Small intestine (tissue), 7 donors: Measurements from ENCODE around the gene CXCL3. TPM values are rescaled to one million over a fixed set of nuclear protein-coding genes. Genes with fewer than 3 reads are reported as not detected.

Experiments used
- DNase-seq, 2 donors: peaks; one replicate each; pipeline versions ENCODE4 v3.0.0 to v3.0.0-alpha.2; 2013
- FAIRE-seq: peaks from 2 replicates; lab custom pipeline; 2012; peaks lifted over from hg19 to GRCh38; lab: Jason Lieb, UNC
- H3K27ac ChIP-seq, 3 donors: one replicate each; pipeline ENCODE4 v1.5.1; 2013; ENCODE audit warnings: low read length in 2 of 3, mild to moderate bottlenecking in 2 of 3, control low read depth in 1 of 3, inconsistent platforms in 1 of 3, low read depth in 1 of 3, moderate library complexity in 1 of 3
- H3K27me3 ChIP-seq, 3 donors: one replicate each; pipeline ENCODE4 v1.6.1; 2013; ENCODE audit warnings: low read length in 3 of 3, inconsistent platforms in 1 of 3; ENCODE audit not compliant: control insufficient read depth in 3 of 3, insufficient read depth in 3 of 3
- H3K36me3 ChIP-seq, 3 donors: one replicate each; pipeline ENCODE4 v1.6.1; 2013; ENCODE audit warnings: low read length in 3 of 3, inconsistent platforms in 1 of 3, low read depth in 1 of 3, mild to moderate bottlenecking in 1 of 3, moderate library complexity in 1 of 3; ENCODE audit not compliant: control insufficient read depth in 3 of 3, insufficient read depth in 2 of 3
- H3K4me1 ChIP-seq, 3 donors: one replicate each; pipeline ENCODE4 v1.6.1; 2013; ENCODE audit warnings: low read length in 2 of 3, inconsistent platforms in 1 of 3, low read depth in 1 of 3, mild to moderate bottlenecking in 1 of 3, moderate library complexity in 1 of 3; ENCODE audit not compliant: control insufficient read depth in 3 of 3, insufficient read depth in 2 of 3
- H3K4me3 ChIP-seq, 3 donors: one replicate each; pipeline ENCODE4 v1.5.1; 2013; ENCODE audit warnings: low read length in 3 of 3, control low read depth in 1 of 3, inconsistent platforms in 1 of 3, low read depth in 1 of 3, mild to moderate bottlenecking in 1 of 3, moderate library complexity in 1 of 3
- H3K9me3 ChIP-seq, 2 donors: one replicate each; pipeline ENCODE4 v1.6.1; 2013; ENCODE audit warnings: low read depth in 1 of 2, low read length in 1 of 2; ENCODE audit not compliant: control insufficient read depth in 2 of 2, insufficient read depth in 1 of 2
- WGBS, 3 donors: extraction: QIAGEN DNeasy Blood & Tissue Kit; methylation state at CpG; one replicate each; pipeline ENCODE4 v1.1.7; 2013; 5-methylcytosine and 5-hydroxymethylcytosine counted together
- polyA plus RNA-seq, 4 donors: library from polyadenylated mRNA; stranded (reverse) in 3 of 4; unstranded in 1 of 4; fragments of 200-250 nt in 3 of 4; fragments of 120-200 nt in 1 of 4; gene quantifications; one replicate each; pipeline versions ENCODE4 v1.2.1 to v1.2.3, GENCODE V29; 2013
- donor health status: healthy with polysubstance abuse.
- donor health status: control.
- donor health status: control.
- donor health status: Bipolar disorder and iron deficiency.
- donor health status: healthy.

CXCL3 gene
- polyA plus RNA-seq, 4 donors: 0.89 to 5.6 (median 4.9) TPM; not detected in 1

- Histone ChIP-seq H3K9me3 (no peaks in the 10 kb centered on the region), H3K27me3 (peaks cover 0 to 2% (median 0%) of the 10 kb centered on the region in 3 donors), H3K4me1 (no peaks in the 10 kb centered on the region), H3K36me3 (no peaks in the 10 kb centered on the region), H3K27ac (no peak overlapping the region), H3K4me3 (no peak overlapping the region)
- WGBS, 3 donors: 71 to 78% (median 77%) methylated on average over 3 of the region's 3 CpGs
- FAIRE-seq (no peak), DNase-seq (no peak)
These were observed 49.5 kb downstream of the CXCL3 start for GRCh38 chr4:73989031-73989430.

DNA sequence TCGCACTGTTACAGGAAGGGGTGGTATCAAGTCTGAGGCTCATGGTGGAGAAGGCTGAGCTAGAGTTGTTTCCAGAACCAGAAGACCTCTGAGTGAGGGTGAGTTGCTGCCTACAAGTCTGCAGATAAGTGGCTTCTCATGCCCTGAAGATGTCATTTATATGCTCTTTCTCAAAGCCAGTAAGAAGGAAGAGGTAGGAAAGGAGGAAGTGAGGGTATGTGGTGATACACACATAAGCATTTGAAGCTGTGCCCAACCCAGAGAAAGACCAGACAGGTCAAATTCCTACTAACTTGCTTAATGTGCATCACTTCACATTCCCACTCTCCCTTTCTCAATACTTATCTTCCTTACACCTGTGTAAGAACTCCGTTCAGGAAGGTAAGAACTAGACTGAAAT is 50.4 kb downstream of the CXCL3 start, which contains the start of gene PPBP:
PPBP (minus strand) TSS at position 130 of the 400 bp plus-strand sequence; CDS start at position 43, 87 bp downstream.
- H3K4me3 ChIP-seq: no peak within 1 kb of the TSS
- no peaks in the 10 kb centered on the region for H3K36me3 ChIP-seq
- no peak for FAIRE-seq
- peaks cover 0 to 2% (median 0%) of the 10 kb centered on the region in 3 donors for H3K27me3 ChIP-seq
- H3K4me1 ChIP-seq: no peaks in the 10 kb centered on the region
- no peak for DNase-seq
- no peak within 1 kb of the TSS for H3K27ac ChIP-seq
- WGBS, 3 donors: 81 to 84% (median 82%) methylated on average over 2 of the region's 2 CpGs
- no peaks in the 10 kb centered on the region for H3K9me3 ChIP-seq

Other genes starting within 250 kb of the CXCL3 start
- 1 to 10 TPM in 2 of 4 donors, under 1 TPM in 1, not detected in 1; 0.49 to 5.9 (median 1.6) TPM for gene CXCL6, start 202.0 kb downstream of the CXCL3 start, polyA plus RNA-seq
- gene PF4V1, start 185.4 kb downstream of the CXCL3 start, polyA plus RNA-seq: under 1 TPM in 1 of 4 donors, not detected in 3; 0.32 TPM
- 10 to 100 TPM in 2 of 4 donors, 1 to 10 TPM in 2; 2.9 to 13.8 (median 10.1) TPM for gene CXCL1, start 169.3 kb downstream of the CXCL3 start, polyA plus RNA-seq
- gene PF4, start 56.7 kb downstream of the CXCL3 start, polyA plus RNA-seq: under 1 TPM in 2 of 4 donors, not detected in 2; 0.68 to 0.73 TPM
- gene PPBP, start 50.5 kb downstream of the CXCL3 start, polyA plus RNA-seq: 1 to 10 TPM in 1 of 4 donors, not detected in 3; 1.5 TPM
- 1 to 10 TPM in 1 of 4 donors, under 1 TPM in 1, not detected in 2; 0.74 to 1.8 TPM for gene CXCL5, start 40.0 kb downstream of the CXCL3 start, polyA plus RNA-seq
- gene CXCL2, start 60.5 kb upstream of the CXCL3 start, polyA plus RNA-seq: 10 to 100 TPM in 1 of 4 donors, 1 to 10 TPM in 3; 1.1 to 24.4 (median 4.4) TPM
- gene MTHFD2L, start 119.4 kb upstream of the CXCL3 start, polyA plus RNA-seq: 10 to 100 TPM in 1 of 4 donors, 1 to 10 TPM in 3; 4.1 to 14.7 (median 6.6) TPM